ENCODE measurements around the gene EEIG2. TPM values are rescaled to one million over a fixed set of nuclear protein-coding genes. Genes with fewer than 3 reads are reported as not detected.
"Not testable (repeated sequence)": the region's sequence is repeated elsewhere in the genome, so short reads cannot be mapped to it uniquely, and the experiment has no call there.

The EEIG2 gene
- total RNA-seq, 1 donor from 2014 or later, result 18.5 TPM

DNA sequence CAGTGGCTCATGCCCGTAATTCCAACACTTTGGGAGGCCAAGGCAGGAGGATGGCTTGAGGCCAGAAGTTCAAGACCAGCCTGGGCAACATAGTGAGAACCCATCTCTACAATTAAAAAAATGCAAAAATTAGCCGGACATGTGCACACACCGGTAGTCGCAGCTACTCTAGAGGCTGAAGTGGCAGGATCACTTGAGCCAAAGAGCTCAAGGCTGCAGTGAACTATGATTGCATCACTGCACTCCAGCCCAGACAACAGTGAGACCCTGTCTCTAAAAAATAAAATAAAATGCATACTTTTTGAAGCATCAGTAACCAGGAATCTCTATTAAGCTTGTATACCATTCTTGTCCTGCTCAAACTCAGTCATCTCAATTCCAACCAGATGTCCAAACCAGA is 27.2 kb upstream of the EEIG2 start:
- Mint-ChIP-seq H3K4me1 (ENCODE audit: low read depth) (no peaks in the 10 kb centered on the region), H3K27me3 (ENCODE audit: insufficient read depth) (peaks cover 6% of the 10 kb centered on the region), H3K36me3 (ENCODE audit: low read depth) (no peaks in the 10 kb centered on the region), H3K9me3 (no peaks in the 10 kb centered on the region), H3K27ac (no peak overlapping the region), H3K4me3 (no peak overlapping the region)
- DNase-seq (ENCODE audit: low spot score), result no peak
- intact Hi-C loops (cut with micrococcal nuclease), result no loop called here

DNA sequence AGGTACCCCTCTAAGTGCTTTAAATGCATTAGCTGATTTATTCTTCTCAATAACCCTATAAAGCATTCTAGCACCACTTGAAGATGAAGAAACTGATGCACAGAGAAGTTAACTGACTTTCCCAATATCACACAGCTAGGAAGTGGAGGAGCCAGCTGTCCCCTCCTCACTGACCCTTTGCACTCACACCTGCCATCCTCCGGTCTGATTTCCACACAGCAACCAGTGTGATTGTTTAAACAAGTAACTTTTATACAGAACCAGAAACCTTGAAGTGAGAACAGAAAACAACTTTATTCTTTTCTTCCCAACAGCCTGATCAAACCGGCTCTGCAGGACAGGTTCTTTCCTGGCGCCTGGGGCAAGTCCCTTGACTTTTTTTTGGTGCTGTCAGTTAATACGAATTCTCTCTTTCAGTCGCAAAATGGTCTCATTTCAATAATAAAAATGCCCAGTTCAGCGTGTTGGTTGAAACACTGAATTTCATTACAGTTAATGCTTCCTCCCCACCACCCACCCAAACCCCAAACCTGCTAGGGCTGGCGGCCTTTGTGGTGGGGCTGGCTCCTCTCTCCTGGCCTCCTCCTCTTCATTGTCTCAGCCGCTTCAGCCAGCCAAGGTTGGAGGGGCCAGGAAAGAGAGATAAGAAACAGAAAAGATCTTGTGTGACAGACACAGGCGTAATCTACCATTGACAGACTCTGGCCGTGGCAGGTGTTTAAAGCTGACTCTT is 26.4 kb upstream of the EEIG2 start:
- no peak for DNase-seq (ENCODE audit: low spot score)
- no peak overlapping the region for H3K27ac Mint-ChIP-seq
- intact Hi-C loops (cut with micrococcal nuclease), result no loop called here

DNA sequence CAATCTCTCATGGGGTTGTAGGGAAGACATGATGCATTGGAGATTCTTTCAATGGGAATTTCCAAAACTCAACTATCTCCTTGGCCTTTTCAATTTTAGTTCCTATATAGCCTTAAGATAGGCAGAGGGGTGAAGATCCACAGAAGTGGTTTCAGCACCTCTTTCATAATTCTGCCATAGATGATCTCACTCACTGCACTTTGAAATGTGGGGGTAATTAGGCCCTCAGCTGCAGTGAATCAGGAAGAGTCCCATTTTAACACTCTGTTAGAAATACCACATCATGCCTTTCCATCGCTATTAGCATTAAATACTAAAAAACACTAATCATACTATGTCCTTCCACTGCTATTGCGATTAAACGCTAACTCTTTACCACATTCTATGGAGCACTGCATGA is 25.1 kb upstream of the EEIG2 start:
- Mint-ChIP-seq H3K9me3 (no peaks in the 10 kb centered on the region), H3K27me3 (ENCODE audit: insufficient read depth) (peaks cover 18% of the 10 kb centered on the region), H3K4me1 (ENCODE audit: low read depth) (no peaks in the 10 kb centered on the region), H3K36me3 (ENCODE audit: low read depth) (no peaks in the 10 kb centered on the region), H3K4me3 (no peak overlapping the region), H3K27ac (no peak overlapping the region)
- DNase-seq (ENCODE audit: low spot score), result no peak
- intact Hi-C loops (cut with micrococcal nuclease), result no loop called here

More for the DNA sequence above, 26.4 kb upstream of the EEIG2 start:
- no peak overlapping the region for H3K4me3 Mint-ChIP-seq
- no peaks in the 10 kb centered on the region for H3K9me3 Mint-ChIP-seq
- H3K4me1 Mint-ChIP-seq (ENCODE audit: low read depth), result no peaks in the 10 kb centered on the region
- H3K36me3 Mint-ChIP-seq (ENCODE audit: low read depth), result no peaks in the 10 kb centered on the region
- H3K27me3 Mint-ChIP-seq (ENCODE audit: insufficient read depth), result peaks cover 12% of the 10 kb centered on the region

DNA sequence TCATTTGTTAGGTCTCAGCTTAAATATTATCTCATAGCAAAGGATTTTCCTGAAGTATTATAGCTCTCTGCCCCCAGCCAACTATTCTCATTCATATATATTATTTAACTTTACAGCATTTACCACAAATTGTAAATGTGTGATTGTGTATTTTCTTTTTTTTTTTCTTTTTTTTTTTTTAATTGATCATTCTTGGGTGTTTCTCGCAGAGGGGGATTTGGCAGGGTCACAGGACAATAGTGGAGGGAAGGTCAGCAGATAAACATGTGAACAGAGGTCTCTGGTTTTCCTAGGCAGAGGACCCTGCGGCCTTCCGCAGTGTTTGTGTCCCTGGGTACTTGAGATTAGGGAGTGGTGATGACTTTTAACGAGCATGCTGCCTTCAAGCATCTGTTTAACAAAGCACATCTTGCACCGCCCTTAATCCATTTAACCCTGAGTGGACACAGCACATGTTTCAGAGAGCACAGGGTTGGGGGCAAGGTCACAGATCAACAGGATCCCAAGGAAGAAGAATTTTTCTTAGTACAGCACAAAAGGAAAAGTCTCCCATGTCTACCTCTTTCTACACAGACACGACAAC is 24.5 kb upstream of the EEIG2 start:
- intact Hi-C loops (cut with micrococcal nuclease); H3K36me3 Mint-ChIP-seq (ENCODE audit: low read depth); H3K4me1 Mint-ChIP-seq (ENCODE audit: low read depth); H3K27ac Mint-ChIP-seq; H3K4me3 Mint-ChIP-seq; H3K9me3 Mint-ChIP-seq; DNase-seq (ENCODE audit: low spot score): not testable (repeated sequence)
- peaks cover 18% of the 10 kb centered on the region for H3K27me3 Mint-ChIP-seq (ENCODE audit: insufficient read depth)

DNA sequence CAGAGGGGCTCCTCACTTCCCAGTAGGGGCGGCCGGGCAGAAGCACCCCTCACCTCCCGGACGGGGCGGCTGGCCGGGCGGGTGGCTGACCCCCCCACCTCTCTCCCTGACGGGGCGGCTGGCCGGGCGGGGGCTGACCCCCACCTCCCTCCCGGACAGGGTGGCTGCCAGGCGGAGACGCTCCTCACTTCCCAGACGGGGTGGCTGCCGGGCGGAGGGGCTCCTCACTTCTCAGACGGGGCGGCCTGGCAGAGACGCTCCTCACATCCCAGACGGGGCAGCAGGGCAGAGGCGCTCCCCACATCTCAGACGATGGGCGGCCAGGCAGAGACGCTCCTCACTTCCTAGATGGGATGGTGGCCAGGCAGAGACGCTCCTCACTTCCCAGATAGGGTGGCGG is 23.9 kb upstream of the EEIG2 start:
- intact Hi-C loops (cut with micrococcal nuclease); DNase-seq (ENCODE audit: low spot score): not testable (repeated sequence)

DNA sequence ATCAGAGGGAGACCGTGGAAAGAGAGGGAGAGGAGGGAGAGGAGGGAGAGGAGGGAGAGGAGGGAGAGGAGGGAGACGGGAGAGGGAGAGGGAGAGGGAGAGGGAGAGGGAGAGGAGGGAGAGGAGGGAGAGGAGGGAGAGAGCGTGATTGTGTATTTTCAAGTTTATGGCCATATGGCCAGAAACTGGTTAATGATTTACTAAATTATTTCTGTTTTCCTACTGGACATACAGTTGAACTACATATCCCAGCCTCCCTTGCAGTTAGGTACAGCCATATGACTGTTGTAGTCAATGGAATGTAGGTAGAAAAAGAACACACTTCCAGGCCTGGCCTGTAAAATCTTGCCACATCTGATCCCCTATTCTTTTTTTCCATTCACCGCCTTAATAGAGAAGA is 23.1 kb upstream of the EEIG2 start:
- H3K9me3 Mint-ChIP-seq; DNase-seq (ENCODE audit: low spot score); H3K36me3 Mint-ChIP-seq (ENCODE audit: low read depth); H3K4me3 Mint-ChIP-seq; H3K4me1 Mint-ChIP-seq (ENCODE audit: low read depth); H3K27ac Mint-ChIP-seq; intact Hi-C loops (cut with micrococcal nuclease): not testable (repeated sequence)
- peaks cover 21% of the 10 kb centered on the region for H3K27me3 Mint-ChIP-seq (ENCODE audit: insufficient read depth)

More for the DNA sequence above, 23.9 kb upstream of the EEIG2 start:
- H3K36me3 Mint-ChIP-seq (ENCODE audit: low read depth); H3K4me3 Mint-ChIP-seq; H3K4me1 Mint-ChIP-seq (ENCODE audit: low read depth); H3K9me3 Mint-ChIP-seq; H3K27ac Mint-ChIP-seq: not testable (repeated sequence)
- peaks cover 21% of the 10 kb centered on the region for H3K27me3 Mint-ChIP-seq (ENCODE audit: insufficient read depth)

DNA sequence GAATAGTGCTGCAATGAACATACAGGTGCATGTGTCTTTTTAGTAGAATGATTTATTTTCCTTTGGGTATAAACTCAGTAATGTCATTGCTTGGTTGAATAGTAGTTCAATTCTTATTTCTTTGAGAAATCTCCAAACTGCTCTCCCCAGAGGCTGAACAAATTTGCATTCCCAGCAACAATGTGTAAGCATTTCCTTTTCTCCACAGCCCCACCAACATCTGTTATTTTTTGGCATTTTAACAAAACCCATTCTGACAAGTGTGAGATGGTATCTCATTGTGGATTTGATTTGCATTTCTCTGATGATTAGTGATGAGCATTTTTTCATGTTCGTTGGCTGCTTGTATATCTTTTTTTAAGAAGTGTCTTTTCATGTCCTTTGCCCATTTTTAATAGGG is 21.9 kb upstream of the EEIG2 start:
- Mint-ChIP-seq H3K27me3 (ENCODE audit: insufficient read depth) (peaks cover 21% of the 10 kb centered on the region), H3K27ac (no peak overlapping the region), H3K4me3 (no peak overlapping the region), H3K9me3 (no peaks in the 10 kb centered on the region), H3K36me3 (ENCODE audit: low read depth) (no peaks in the 10 kb centered on the region), H3K4me1 (ENCODE audit: low read depth) (no peaks in the 10 kb centered on the region)
- no peak for DNase-seq (ENCODE audit: low spot score)
- intact Hi-C loops (cut with micrococcal nuclease), result loop anchor here (2.0 kb wide), 1 partner anchor 15 kb away; no protein-coding TSS in a partner anchor

DNA sequence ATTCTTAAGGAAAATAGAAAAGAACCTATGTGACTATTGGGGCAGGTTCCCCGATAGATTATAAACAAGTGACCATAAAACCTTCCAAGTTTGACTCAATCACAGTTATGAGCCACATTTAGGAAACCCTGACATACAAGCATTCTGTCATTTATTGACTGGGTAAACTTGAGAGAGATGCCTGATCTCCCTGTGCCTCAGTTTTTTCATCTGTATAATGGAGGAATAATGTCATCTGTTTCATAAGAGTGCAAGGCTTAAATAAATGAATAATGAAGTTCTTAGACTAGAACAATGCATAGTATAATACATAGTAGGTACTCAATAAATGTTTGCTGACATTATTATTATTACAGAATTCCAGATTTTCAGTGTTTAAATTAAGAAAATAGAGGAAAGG is 18.9 kb upstream of the EEIG2 start:
- DNase-seq (ENCODE audit: low spot score), result no peak
- Mint-ChIP-seq H3K4me3 (no peak overlapping the region), H3K4me1 (ENCODE audit: low read depth) (no peaks in the 10 kb centered on the region), H3K36me3 (ENCODE audit: low read depth) (no peaks in the 10 kb centered on the region), H3K9me3 (no peaks in the 10 kb centered on the region), H3K27ac (no peak overlapping the region), H3K27me3 (ENCODE audit: insufficient read depth) (peaks cover 35% of the 10 kb centered on the region)
- intact Hi-C loops (cut with micrococcal nuclease), result no loop called here

DNA sequence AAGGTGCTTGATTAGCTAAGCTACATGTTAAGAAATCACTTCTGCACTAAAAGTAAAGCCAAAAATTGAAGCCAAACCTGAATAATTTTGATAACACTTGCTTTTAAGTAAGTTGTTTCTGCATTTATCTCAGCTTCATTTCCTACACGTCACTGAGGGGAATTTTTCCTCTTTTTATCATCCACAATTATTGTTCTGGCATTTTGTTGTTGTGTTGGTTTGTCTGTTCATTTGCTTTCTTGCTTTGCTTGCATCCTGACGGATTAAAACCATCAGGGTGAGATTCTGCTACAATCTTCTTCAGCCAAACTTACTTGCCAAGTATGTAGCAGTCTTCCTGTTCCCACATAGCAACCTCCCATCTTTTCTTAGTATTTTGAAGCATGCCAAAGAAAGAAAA is 18.0 kb upstream of the EEIG2 start:
- Mint-ChIP-seq H3K36me3 (ENCODE audit: low read depth) (no peaks in the 10 kb centered on the region), H3K27ac (no peak overlapping the region), H3K9me3 (no peaks in the 10 kb centered on the region), H3K27me3 (ENCODE audit: insufficient read depth) (peaks cover 35% of the 10 kb centered on the region), H3K4me3 (no peak overlapping the region), H3K4me1 (ENCODE audit: low read depth) (no peaks in the 10 kb centered on the region)
- intact Hi-C loops (cut with micrococcal nuclease), result no loop called here
- DNase-seq (ENCODE audit: low spot score), result no peak

DNA sequence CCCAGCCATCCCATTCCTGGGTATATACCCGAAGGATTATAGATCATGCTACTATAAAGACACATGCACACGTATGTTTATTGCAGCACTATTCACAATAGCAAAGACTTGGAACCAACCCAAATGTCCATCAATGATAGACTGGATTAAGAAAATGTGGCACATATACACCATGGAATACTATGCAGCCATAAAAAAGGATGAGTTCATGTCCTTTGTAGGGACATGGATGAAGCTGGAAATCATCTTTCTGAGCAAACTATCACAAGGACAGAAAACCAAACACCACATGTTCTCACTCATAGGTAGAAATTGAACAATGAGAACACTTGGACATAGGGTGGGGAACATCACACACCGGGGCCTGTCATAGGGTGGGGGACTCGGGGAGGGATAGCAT is 12.4 kb upstream of the EEIG2 start:
- H3K4me3 Mint-ChIP-seq; DNase-seq (ENCODE audit: low spot score); H3K4me1 Mint-ChIP-seq (ENCODE audit: low read depth); H3K36me3 Mint-ChIP-seq (ENCODE audit: low read depth); intact Hi-C loops (cut with micrococcal nuclease); H3K27ac Mint-ChIP-seq; H3K9me3 Mint-ChIP-seq: not testable (repeated sequence)
- peaks cover 28% of the 10 kb centered on the region for H3K27me3 Mint-ChIP-seq (ENCODE audit: insufficient read depth)

DNA sequence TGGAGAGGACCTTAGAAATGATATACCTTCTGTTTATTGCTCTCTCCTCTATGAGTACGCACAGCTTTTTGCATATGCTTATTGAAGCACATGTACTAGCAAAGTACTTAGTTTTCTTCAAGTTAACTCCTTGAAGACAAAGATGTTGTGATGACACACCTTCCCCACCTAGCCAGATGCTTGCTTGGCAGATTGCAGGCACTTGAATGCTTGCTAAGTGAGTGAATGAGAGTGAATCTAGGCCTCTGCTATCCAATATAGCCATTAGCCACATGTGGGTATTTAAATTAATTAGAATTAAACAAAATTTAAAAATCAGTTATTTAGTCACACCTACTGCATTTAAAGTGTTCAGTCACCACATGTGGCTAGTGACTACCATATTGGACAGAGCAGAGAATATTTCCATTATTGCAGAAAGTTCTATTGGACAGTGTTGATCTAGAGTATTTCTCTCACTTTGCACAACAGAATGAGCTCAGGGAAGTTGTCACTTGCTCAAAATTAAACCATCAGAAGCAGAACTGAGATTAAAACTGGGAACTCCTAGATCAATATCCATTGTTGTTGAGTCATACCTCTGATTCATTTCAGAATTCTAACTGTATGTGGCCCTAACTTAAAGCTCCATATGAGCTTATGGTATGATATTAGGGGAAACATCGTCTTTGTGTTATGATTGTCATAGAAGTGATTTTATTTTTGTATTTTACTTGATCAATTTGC is 8.6 kb upstream of the EEIG2 start:
- peaks cover 13% of the 10 kb centered on the region for H3K27me3 Mint-ChIP-seq (ENCODE audit: insufficient read depth)
- no peaks in the 10 kb centered on the region for H3K9me3 Mint-ChIP-seq
- H3K36me3 Mint-ChIP-seq (ENCODE audit: low read depth), result no peaks in the 10 kb centered on the region
- H3K4me3 Mint-ChIP-seq, result no peak overlapping the region
- no peak overlapping the region for H3K27ac Mint-ChIP-seq
- intact Hi-C loops (cut with micrococcal nuclease), result no loop called here
- no peak for DNase-seq (ENCODE audit: low spot score)
- H3K4me1 Mint-ChIP-seq (ENCODE audit: low read depth), result no peaks in the 10 kb centered on the region

DNA sequence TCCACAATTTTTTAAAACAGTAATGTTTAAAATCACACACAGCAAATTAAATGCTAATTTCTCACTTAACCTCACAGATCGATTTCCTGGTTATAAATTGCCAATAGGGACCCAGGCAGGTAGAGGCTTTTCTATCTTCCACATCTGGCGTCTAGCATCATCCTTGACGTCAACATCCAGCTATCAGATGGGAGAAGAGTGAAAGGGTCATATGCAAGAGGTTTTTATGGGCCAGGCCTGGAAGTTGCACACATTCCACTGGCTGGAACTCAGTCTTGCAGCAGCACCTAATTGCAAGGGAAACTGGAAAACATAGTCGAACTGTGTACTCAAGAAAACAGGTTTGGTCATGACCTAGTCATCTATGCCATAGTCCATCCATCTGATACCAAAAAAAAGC is 6.0 kb upstream of the EEIG2 start:
- Mint-ChIP-seq H3K27ac (no peak overlapping the region), H3K36me3 (ENCODE audit: low read depth) (no peaks in the 10 kb centered on the region)
- intact Hi-C loops (cut with micrococcal nuclease), result loop anchor here (2.0 kb wide), 1 partner anchor 15 kb away; no protein-coding TSS in a partner anchor

DNA sequence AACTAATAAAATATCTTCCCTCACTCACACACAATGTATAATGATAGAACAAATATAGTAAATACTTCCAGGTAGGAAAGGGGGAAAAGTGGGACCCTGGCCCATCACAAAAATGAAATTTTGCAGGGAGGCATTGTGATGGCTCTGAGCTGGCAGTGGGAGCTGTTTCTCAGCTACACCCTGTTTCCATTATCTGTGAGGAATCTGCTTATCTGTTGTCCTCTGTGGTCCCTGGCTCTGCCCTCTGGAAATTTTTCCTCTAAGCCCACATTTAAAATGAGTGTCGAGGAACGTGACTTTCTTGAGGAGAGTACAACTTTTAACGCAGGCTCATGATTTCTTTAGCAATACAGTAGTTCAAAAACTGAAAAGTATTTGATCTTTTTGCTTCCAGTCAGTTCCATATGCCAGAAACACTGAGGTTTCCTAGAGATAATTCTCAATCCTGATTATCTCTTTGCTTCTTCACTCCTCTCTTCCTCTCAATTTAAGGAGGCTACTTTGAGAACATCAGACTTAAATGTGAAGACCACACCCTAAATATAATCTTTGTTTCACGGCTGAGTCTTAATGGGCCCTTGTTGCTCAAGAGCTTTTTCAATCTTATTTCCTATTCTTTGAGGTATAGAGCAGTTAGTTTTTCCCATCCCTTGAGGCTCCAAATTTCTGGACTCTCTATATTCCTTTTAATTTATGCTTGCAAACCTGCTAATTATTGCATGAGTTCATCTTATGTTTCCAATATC is 5.0 kb upstream of the EEIG2 start:
- Mint-ChIP-seq H3K27me3 (ENCODE audit: insufficient read depth) (peaks cover 4% of the 10 kb centered on the region), H3K4me3 (no peak overlapping the region), H3K27ac (no peak overlapping the region), H3K9me3 (no peaks in the 10 kb centered on the region), H3K4me1 (ENCODE audit: low read depth) (no peaks in the 10 kb centered on the region), H3K36me3 (ENCODE audit: low read depth) (no peaks in the 10 kb centered on the region)
- intact Hi-C loops (cut with micrococcal nuclease), result no loop called here
- DNase-seq (ENCODE audit: low spot score), result no peak

More for the DNA sequence above, 6.0 kb upstream of the EEIG2 start:
- Mint-ChIP-seq H3K4me3 (no peak overlapping the region), H3K27me3 (ENCODE audit: insufficient read depth) (peaks cover 11% of the 10 kb centered on the region), H3K4me1 (ENCODE audit: low read depth) (no peaks in the 10 kb centered on the region), H3K9me3 (no peaks in the 10 kb centered on the region)
- DNase-seq (ENCODE audit: low spot score), result no peak
